RWPE2 (cell line): ENCODE measurements around the gene OSBPL6.
"Not testable (repeated sequence)": the region's sequence is repeated elsewhere in the genome, so short reads cannot be mapped to it uniquely, and the experiment has no call there.

Source experiments
- ATAC-seq: fragments of 200-7000 bp; cut with Tn5 transposase; 3 replicates; pipeline ENCODE4 v1.9.1; 2021; ENCODE audit warnings: low read depth
- DNase-seq: peaks from one replicate; pipeline ENCODE4 v3.0.0-alpha.2; 2020; ENCODE audit warnings: low spot score
- H3K27ac ChIP-seq: fragments of 450-650 bp; 2 replicates; pipeline ENCODE4 v1.5.1; 2017; ENCODE audit warnings: mild to moderate bottlenecking; ENCODE audit not compliant: poor library complexity, severe bottlenecking
- H3K27me3 ChIP-seq: fragments of 250-450 bp; sonication (Bioruptor Pico); 2 replicates; pipeline ENCODE4 v1.5.1; 2021; ENCODE audit warnings: mild to moderate bottlenecking, moderate library complexity; ENCODE audit not compliant: insufficient read depth, poor library complexity, severe bottlenecking
- H3K36me3 ChIP-seq: fragments of 250-450 bp; sonication (Bioruptor Pico); 2 replicates; pipeline ENCODE4 v1.5.1; 2020; ENCODE audit warnings: low read depth, mild to moderate bottlenecking, moderate library complexity
- H3K4me1 ChIP-seq: fragments of 250-450 bp; sonication (Bioruptor Pico); 2 replicates; pipeline ENCODE4 v1.5.1; 2021; ENCODE audit warnings: mild to moderate bottlenecking, moderate library complexity; ENCODE audit not compliant: insufficient read depth, poor library complexity, severe bottlenecking
- H3K4me3 ChIP-seq: fragments of 250-450 bp; sonication (Bioruptor Pico); 2 replicates; pipeline ENCODE4 v1.5.1; 2021; ENCODE audit warnings: mild to moderate bottlenecking, moderate library complexity; ENCODE audit not compliant: severe bottlenecking
- H3K9me3 ChIP-seq: fragments of 250-450 bp; sonication (Bioruptor Pico); 2 replicates; pipeline ENCODE4 v1.5.1; 2021; ENCODE audit warnings: mild to moderate bottlenecking, moderate library complexity; ENCODE audit not compliant: severe bottlenecking
- CTCF ChIP-seq: fragments of 450-650 bp; IDR thresholded peaks from one replicate; pipeline ENCODE4 v1.5.1; 2017; ENCODE audit warnings: mild to moderate bottlenecking, moderate library complexity; ENCODE audit not compliant: poor library complexity, severe bottlenecking

The OSBPL6 gene

GRCh38 chr2:178418426-178418825 is 224.1 kb downstream of the OSBPL6 start:
- Histone ChIP-seq H3K4me1 (peaks cover 23% of the 10 kb centered on the region), H3K36me3 (peaks cover 8% of the 10 kb centered on the region; the same call in 1 of the 2 replicates), H3K9me3 (no peaks in the 10 kb centered on the region), H3K4me3 (no peak overlapping the region), H3K27ac (peak overlapping the region; percentile 21), H3K27me3 (no peaks in the 10 kb centered on the region)
- TF ChIP-seq CTCF = no peak
- ATAC-seq (peak; percentile 52), DNase-seq (no peak)

- H3K27me3 ChIP-seq = no peaks in the 10 kb centered on the region
- H3K9me3 ChIP-seq = no peaks in the 10 kb centered on the region
- ATAC-seq (no peak), DNase-seq (no peak)
- no peak overlapping the region for H3K27ac ChIP-seq
- peak; percentile 44 for TF ChIP-seq CTCF
- H3K4me1 ChIP-seq = peaks cover 23% of the 10 kb centered on the region
- H3K4me3 ChIP-seq = no peak overlapping the region
- peaks cover 8% of the 10 kb centered on the region; the same call in 1 of the 2 replicates for H3K36me3 ChIP-seq
These were observed 224.8 kb downstream of the OSBPL6 start for GRCh38 chr2:178419123-178419522.

- TF ChIP-seq CTCF = no peak
- ATAC-seq = no peak
- DNase-seq = no peak
- peaks cover 17% of the 10 kb centered on the region for H3K4me1 ChIP-seq
- no peaks in the 10 kb centered on the region for H3K27me3 ChIP-seq
- H3K4me3 ChIP-seq = no peak overlapping the region
- H3K9me3 ChIP-seq = no peaks in the 10 kb centered on the region
- no peak overlapping the region for H3K27ac ChIP-seq
- H3K36me3 ChIP-seq = peaks cover 8% of the 10 kb centered on the region; the same call in 1 of the 2 replicates
These were observed 226.2 kb downstream of the OSBPL6 start for GRCh38 chr2:178420463-178420999.

GRCh38 chr2:178422097-178422496 is 227.8 kb downstream of the OSBPL6 start:
- no peak overlapping the region for H3K27ac ChIP-seq
- no peaks in the 10 kb centered on the region for H3K27me3 ChIP-seq
- ATAC-seq (no peak), DNase-seq (no peak)
- no peak for TF ChIP-seq CTCF
- no peaks in the 10 kb centered on the region for H3K9me3 ChIP-seq
- H3K36me3 ChIP-seq = peaks cover 14% of the 10 kb centered on the region
- H3K4me3 ChIP-seq = no peak overlapping the region
- H3K4me1 ChIP-seq = peaks cover 17% of the 10 kb centered on the region

- H3K27me3 ChIP-seq, H3K4me1 ChIP-seq, H3K27ac ChIP-seq, H3K9me3 ChIP-seq, DNase-seq, ATAC-seq, H3K4me3 ChIP-seq: not testable (repeated sequence)
- peaks cover 25% of the 10 kb centered on the region for H3K36me3 ChIP-seq
These were observed 229.4 kb downstream of the OSBPL6 start for GRCh38 chr2:178423746-178424145.
